Neuronal stem cell (in vitro differentiated cells): ENCODE results near the gene PLEKHA7.
A peak's percentile ranks its signal among the peaks of the same experiment; 100 is the strongest.

Source experiments
- DNase-seq: peaks from one replicate; pipeline ENCODE4 v3.0.0-alpha.2; 2013; ENCODE audit warnings: low spot score
- H2AFZ ChIP-seq: one replicate; pipeline ENCODE4 v1.6.1; 2013; ENCODE audit warnings: mild to moderate bottlenecking, low read length, inconsistent platforms
- H2AK5ac ChIP-seq: 2 replicates; pipeline ENCODE4 v1.6.1; 2013; ENCODE audit warnings: low read depth, mild to moderate bottlenecking, inconsistent platforms, low read length, moderate library complexity, mixed read lengths
- H2BK120ac ChIP-seq: 2 replicates; pipeline ENCODE4 v1.6.1; 2013; ENCODE audit warnings: low read depth, mild to moderate bottlenecking, inconsistent platforms, low read length, moderate library complexity, mixed read lengths
- H2BK12ac ChIP-seq: one replicate; pipeline ENCODE4 v1.6.1; 2013; ENCODE audit warnings: low read length, inconsistent platforms
- H2BK15ac ChIP-seq: 2 replicates; pipeline ENCODE4 v1.6.1; 2013; ENCODE audit warnings: mild to moderate bottlenecking, low read length, inconsistent platforms, mixed read lengths
- H2BK5ac ChIP-seq: one replicate; pipeline ENCODE4 v1.6.1; 2013; ENCODE audit warnings: inconsistent platforms, mild to moderate bottlenecking, low read length, moderate library complexity
- H3K14ac ChIP-seq: one replicate; pipeline ENCODE4 v1.6.1; 2013; ENCODE audit warnings: low read length, inconsistent platforms
- H3K18ac ChIP-seq: 2 replicates; pipeline ENCODE4 v1.6.1; 2013; ENCODE audit warnings: low read length, inconsistent platforms
- H3K23ac ChIP-seq: 2 replicates; pipeline ENCODE4 v1.6.1; 2013; ENCODE audit warnings: low read depth, mild to moderate bottlenecking, mixed read lengths, low read length, inconsistent platforms; ENCODE audit not compliant: poor library complexity
- H3K27ac ChIP-seq: replicated peaks from 3 replicates; pipeline ENCODE4 v1.5.1; 2013; ENCODE audit warnings: low read length, inconsistent platforms
- H3K27me3 ChIP-seq, 3 experiments: 2 replicates each; pipeline ENCODE4 v1.6.1; 2013; ENCODE audit warnings: low read length in 3 of 3, mild to moderate bottlenecking in 2 of 3, inconsistent platforms in 1 of 3, low read depth in 1 of 3, mixed read lengths in 1 of 3, moderate library complexity in 1 of 3; ENCODE audit not compliant: control insufficient read depth in 3 of 3, insufficient read depth in 3 of 3
- H3K36me3 ChIP-seq, 2 donors: replicated peaks in 1 of 2; 2 replicates each; pipeline ENCODE4 v1.6.1; 2013; ENCODE audit warnings: low read length in 2 of 2; ENCODE audit not compliant: control insufficient read depth in 2 of 2, insufficient read depth in 2 of 2
- H3K4ac ChIP-seq: 2 replicates; pipeline ENCODE4 v1.6.1; 2013; ENCODE audit warnings: inconsistent platforms, mild to moderate bottlenecking, low read length, moderate library complexity
- H3K4me1 ChIP-seq, 2 donors: 1 replicate in 1 of 2; 2 replicates in 1 of 2; pipeline ENCODE4 v1.6.1; 2013; ENCODE audit warnings: low read length in 2 of 2, low read depth in 1 of 2; ENCODE audit not compliant: control insufficient read depth in 2 of 2, insufficient read depth in 1 of 2
- H3K4me2 ChIP-seq: one replicate; pipeline ENCODE4 v1.6.1; 2013; ENCODE audit warnings: mild to moderate bottlenecking, low read length, inconsistent platforms; ENCODE audit not compliant: insufficient read depth, poor library complexity, severe bottlenecking
- H3K4me3 ChIP-seq, 2 donors: 2 replicates each; pipeline ENCODE4 v1.5.1; 2013; ENCODE audit warnings: low read length in 2 of 2, mild to moderate bottlenecking in 2 of 2, inconsistent platforms in 1 of 2, moderate library complexity in 1 of 2
- H3K79me1 ChIP-seq: one replicate; pipeline ENCODE4 v1.6.1; 2013; ENCODE audit warnings: low read depth, mild to moderate bottlenecking, inconsistent platforms, low read length, moderate library complexity
- H3K9ac ChIP-seq: one replicate; pipeline ENCODE4 v1.6.1; 2013; ENCODE audit warnings: mild to moderate bottlenecking, low read depth, low read length, inconsistent platforms; ENCODE audit not compliant: poor library complexity
- H3K9me3 ChIP-seq, 2 donors: replicated peaks in 1 of 2; 2 replicates each; pipeline versions ENCODE3 to v1.6.1; 2013; ENCODE audit warnings: low read length in 2 of 2, mild to moderate bottlenecking in 2 of 2, inconsistent platforms in 1 of 2, low read depth in 1 of 2, mixed read lengths in 1 of 2, moderate library complexity in 1 of 2; ENCODE audit not compliant: control insufficient read depth in 2 of 2, insufficient read depth in 1 of 2
- H4K8ac ChIP-seq: one replicate; pipeline ENCODE4 v1.6.1; 2013; ENCODE audit warnings: low read depth, mild to moderate bottlenecking, inconsistent platforms, low read length, moderate library complexity
- H4K91ac ChIP-seq: one replicate; pipeline ENCODE4 v1.6.1; 2013; ENCODE audit warnings: low read length, low read depth, mild to moderate bottlenecking, inconsistent platforms; ENCODE audit not compliant: poor library complexity
- WGBS, 2 donors: extraction: QIAGEN DNeasy Blood & Tissue Kit; methylation state at CpG; one replicate each; pipeline ENCODE4 v1.1.7; 2013; ENCODE audit warnings: missing lambda C conversion rate in 2 of 2, mixed read lengths in 1 of 2; ENCODE audit not compliant: insufficient read length in 2 of 2, insufficient replicate concordance in 1 of 2; ENCODE audit errors: extremely low coverage in 2 of 2; 5-methylcytosine and 5-hydroxymethylcytosine counted together

Gene PLEKHA7

GRCh38 chr11:16977994-16978315 is 36.3 kb downstream of the PLEKHA7 start:
- H3K4ac ChIP-seq, result no peak overlapping the region
- H2BK15ac ChIP-seq, result no peak overlapping the region
- H2BK5ac ChIP-seq, result no peak overlapping the region
- no peak overlapping the region for H3K9ac ChIP-seq
- no peak overlapping the region for H4K91ac ChIP-seq
- no peak overlapping the region for H4K8ac ChIP-seq
- no peak overlapping the region for H2BK120ac ChIP-seq
- H3K18ac ChIP-seq, result no peak overlapping the region
- H2AK5ac ChIP-seq, result no peak overlapping the region
- H3K4me3 ChIP-seq, result no peak overlapping the region
- H3K9me3 ChIP-seq, result no peaks in the 10 kb centered on the region
- H3K79me1 ChIP-seq, result no peaks in the 10 kb centered on the region
- H3K4me2 ChIP-seq, result no peak overlapping the region
- DNase-seq, result no peak
- peak overlapping the region; percentile 6 for H3K27ac ChIP-seq
- H3K27me3 ChIP-seq, result no peaks in the 10 kb centered on the region
- H3K14ac ChIP-seq, result no peak overlapping the region
- no peak overlapping the region for H2BK12ac ChIP-seq
- peaks cover 42 to 55% of the 10 kb centered on the region in 2 donors for H3K4me1 ChIP-seq
- WGBS, 2 donors, result no CpG with 5 or more reads among the region's 2 CpGs
- H2AFZ ChIP-seq, result no peak overlapping the region
- no peaks in the 10 kb centered on the region for H3K36me3 ChIP-seq
- no peak overlapping the region for H3K23ac ChIP-seq

- H3K4me2 ChIP-seq, result no peak overlapping the region
- H3K4ac ChIP-seq, result no peak overlapping the region
- no CpG with 5 or more reads among the region's 7 CpGs for WGBS, 2 donors
- no peaks in the 10 kb centered on the region for H3K79me1 ChIP-seq
- DNase-seq, result no peak
- peaks cover 36 to 49% of the 10 kb centered on the region in 2 donors for H3K4me1 ChIP-seq
- no peak overlapping the region for H3K4me3 ChIP-seq
- H2AFZ ChIP-seq, result no peak overlapping the region
- no peak overlapping the region for H3K18ac ChIP-seq
- no peak overlapping the region for H3K14ac ChIP-seq
- H3K23ac ChIP-seq, result no peak overlapping the region
- H3K9me3 ChIP-seq, result no peaks in the 10 kb centered on the region
- no peak overlapping the region for H4K8ac ChIP-seq
- H2BK5ac ChIP-seq, result no peak overlapping the region
- H2AK5ac ChIP-seq, result no peak overlapping the region
- H3K36me3 ChIP-seq, result no peaks in the 10 kb centered on the region
- no peak overlapping the region for H2BK15ac ChIP-seq
- H3K27ac ChIP-seq, result peak overlapping the region; percentile 6
- no peak overlapping the region for H2BK120ac ChIP-seq
- no peak overlapping the region for H3K9ac ChIP-seq
- no peaks in the 10 kb centered on the region for H3K27me3 ChIP-seq
- H2BK12ac ChIP-seq, result no peak overlapping the region
- no peak overlapping the region for H4K91ac ChIP-seq
Observed at GRCh38 chr11:16977136-16977993, 36.8 kb downstream of the PLEKHA7 start.

- H3K4me3 ChIP-seq, result no peak overlapping the region
- H3K9me3 ChIP-seq, result no peaks in the 10 kb centered on the region
- no peak overlapping the region for H2BK12ac ChIP-seq
- no peak overlapping the region for H3K4ac ChIP-seq
- H4K91ac ChIP-seq, result no peak overlapping the region
- H2AFZ ChIP-seq, result no peak overlapping the region
- H3K14ac ChIP-seq, result no peak overlapping the region
- peaks cover 29 to 42% of the 10 kb centered on the region in 2 donors for H3K4me1 ChIP-seq
- H2BK120ac ChIP-seq, result no peak overlapping the region
- no peak overlapping the region for H3K18ac ChIP-seq
- no peak overlapping the region for H3K27ac ChIP-seq
- no peak overlapping the region for H3K9ac ChIP-seq
- no peaks in the 10 kb centered on the region for H3K27me3 ChIP-seq
- H3K79me1 ChIP-seq, result no peaks in the 10 kb centered on the region
- no peak overlapping the region for H3K23ac ChIP-seq
- no peaks in the 10 kb centered on the region for H3K36me3 ChIP-seq
- H2AK5ac ChIP-seq, result no peak overlapping the region
- H3K4me2 ChIP-seq, result no peak overlapping the region
- no peak overlapping the region for H2BK15ac ChIP-seq
- no peak overlapping the region for H4K8ac ChIP-seq
- H2BK5ac ChIP-seq, result no peak overlapping the region
- no peak for DNase-seq
- WGBS, 2 donors, result no CpG with 5 or more reads among the region's 5 CpGs
Observed at GRCh38 chr11:16976379-16976778, 37.8 kb downstream of the PLEKHA7 start.

- Histone ChIP-seq H3K18ac (peak overlapping the region; percentile 41), H3K79me1 (no peaks in the 10 kb centered on the region), H4K91ac (no peak overlapping the region), H2BK15ac (no peak overlapping the region), H3K9ac (no peak overlapping the region), H2BK120ac (no peak overlapping the region), H4K8ac (no peak overlapping the region), H3K4me3 (no peak overlapping the region), H3K4ac (no peak overlapping the region), H2AFZ (no peak overlapping the region), H3K27me3 (no peaks in the 10 kb centered on the region), H3K14ac (no peak overlapping the region), H2BK5ac (no peak overlapping the region), H3K23ac (no peak overlapping the region), H3K36me3 (no peaks in the 10 kb centered on the region), H2BK12ac (no peak overlapping the region), H3K9me3 (no peaks in the 10 kb centered on the region), H3K4me2 (no peak overlapping the region), H3K4me1 (peaks cover 24 to 39% of the 10 kb centered on the region in 2 donors), H3K27ac (no peak overlapping the region), H2AK5ac (no peak overlapping the region)
- no peak for DNase-seq
- WGBS, 2 donors, result no CpG with 5 or more reads among the region's 1 CpG
Observed at GRCh38 chr11:16975906-16976305, 38.3 kb downstream of the PLEKHA7 start.
